Measurements from ENCODE around the gene CDHR4.

CDHR4 gene

GRCh38 chr3:49792371-49793150, 7.1 kb downstream of the CDHR4 start:
- TF ChIP-seq CTCF (IDR thresholded peaks at IDR 0.05; ENCODE audit: insufficient read depth, low read depth, low read length, missing control alignments): no peak
- H3K4me3 ChIP-seq (ENCODE audit: low read length): no peak overlapping the region
- no peak for DNase-seq (ENCODE audit: low read depth)

GRCh38 chr3:49791571-49791970, 8.1 kb downstream of the CDHR4 start:
- DNase-seq (ENCODE audit: low read depth): no peak
- TF ChIP-seq CTCF (IDR thresholded peaks at IDR 0.05; ENCODE audit: insufficient read depth, low read depth, low read length, missing control alignments): no peak
- H3K4me3 ChIP-seq (ENCODE audit: low read length): no peak overlapping the region

GRCh38 chr3:49790626-49791411, 8.9 kb downstream of the CDHR4 start:
- H3K4me3 ChIP-seq (ENCODE audit: low read length): no peak overlapping the region
- peak; percentile 29 for DNase-seq (ENCODE audit: low read depth)
- TF ChIP-seq CTCF (IDR thresholded peaks at IDR 0.05; ENCODE audit: insufficient read depth, low read depth, low read length, missing control alignments): no peak

- no peak for TF ChIP-seq CTCF (IDR thresholded peaks at IDR 0.05; ENCODE audit: insufficient read depth, low read depth, low read length, missing control alignments)
- no peak for DNase-seq (ENCODE audit: low read depth)
- no peak overlapping the region for H3K4me3 ChIP-seq (ENCODE audit: low read length)
These were observed 11.6 kb downstream of the CDHR4 start for GRCh38 chr3:49788056-49788455.

- no peak overlapping the region for H3K4me3 ChIP-seq (ENCODE audit: low read length)
- no peak for TF ChIP-seq CTCF (IDR thresholded peaks at IDR 0.05; ENCODE audit: insufficient read depth, low read depth, low read length, missing control alignments)
- no peak for DNase-seq (ENCODE audit: low read depth)
These were observed 12.1 kb downstream of the CDHR4 start for GRCh38 chr3:49787536-49787935.

- H3K4me3 ChIP-seq (ENCODE audit: low read length): peak overlapping the region; percentile 90
- peak; percentile 90 for DNase-seq (ENCODE audit: low read depth)
- TF ChIP-seq CTCF (IDR thresholded peaks at IDR 0.05; ENCODE audit: insufficient read depth, low read depth, low read length, missing control alignments): no peak
These were observed 12.6 kb downstream of the CDHR4 start for GRCh38 chr3:49787182-49787464.
